Uterus (tissue), 4 donors: Measurements from ENCODE around the gene CACNB2. TPM values are rescaled to one million over a fixed set of nuclear protein-coding genes. Genes with fewer than 3 reads are reported as not detected.

ENCODE experiments used
- total RNA-seq, 4 donors: library from RNA; depleted of rRNA in 3 of 4; stranded (reverse); fragments of >200 nt in 3 of 4; gene quantifications; one replicate each; pipeline versions ENCODE4 v1.1.0 to v1.2.4, GENCODE V29; 2014 to 2023
- donor health status: DM: yes; HTN: yes; CAD: no.

The CACNB2 gene
- total RNA-seq, 4 donors from 2014 or later = 19.4 to 33.0 (median 27.0) TPM

Other genes starting within 250 kb of the CACNB2 start
- gene SLC39A12, start 188.5 kb upstream of the CACNB2 start, total RNA-seq = not detected